ENCODE data around the gene PTPRK. TPM values are rescaled to one million over a fixed set of nuclear protein-coding genes. Genes with fewer than 3 reads are reported as not detected.

PTPRK gene
- total RNA-seq, 4 donors from 2014 or later = 88.0 to 187 (median 136) TPM

- Histone ChIP-seq H3K9me3 (no peaks in the 10 kb centered on the region), H3K4me3 (no peak overlapping the region), H3K4me1 (no peaks in the 10 kb centered on the region), H3K27ac (no peak overlapping the region), H3K36me3 (peaks cover 0 to 9% (median 0%) of the 10 kb centered on the region in 4 donors), H3K27me3 (no peaks in the 10 kb centered on the region)
- no peak for DNase-seq
- intact Hi-C loops (cut with DNase I; ENCODE audit: low total_unique reads) (no loop called here), in situ Hi-C loops (cut with MboI; ENCODE audit: low pct_ligation_motif_present in 1 of 4, low pct_unique_long_range_greater_than_20kb in 1 of 4, low sequenced_read_pairs in 3 of 4) (no loop called here)
- 91 to 94% methylated on average over 2 of the region's 2 CpGs for WGBS, 2 donors (ENCODE audit: low coverage in 1 of 2)
- no peak for TF ChIP-seq POLR2A (IDR thresholded peaks at IDR 0.05)
- no peak for TF ChIP-seq CTCF (IDR thresholded peaks at IDR 0.05)
- no peak for TF ChIP-seq EP300 (IDR thresholded peaks at IDR 0.05; ENCODE audit: low read depth)
- TF ChIP-seq POLR2AphosphoS5 (IDR thresholded peaks at IDR 0.05) = no peak
These were observed 445.8 kb downstream of the PTPRK start for GRCh38 chr6:128074567-128074966.

GRCh38 chr6:128073389-128073788 lies 447.0 kb downstream of the PTPRK start:
- no peak for TF ChIP-seq POLR2A (IDR thresholded peaks at IDR 0.05)
- TF ChIP-seq CTCF (IDR thresholded peaks at IDR 0.05) = no peak
- TF ChIP-seq EP300 (IDR thresholded peaks at IDR 0.05; ENCODE audit: low read depth) = no peak
- no peak for TF ChIP-seq POLR2AphosphoS5 (IDR thresholded peaks at IDR 0.05)
- DNase-seq = no peak
- Histone ChIP-seq H3K9me3 (no peaks in the 10 kb centered on the region), H3K4me3 (no peak overlapping the region), H3K4me1 (no peaks in the 10 kb centered on the region), H3K36me3 (peaks cover 0 to 2% (median 0%) of the 10 kb centered on the region in 4 donors), H3K27me3 (no peaks in the 10 kb centered on the region), H3K27ac (no peak overlapping the region)
- in situ Hi-C loops (cut with MboI; ENCODE audit: low pct_ligation_motif_present in 1 of 4, low pct_unique_long_range_greater_than_20kb in 1 of 4, low sequenced_read_pairs in 3 of 4) (no loop called here), intact Hi-C loops (cut with DNase I; ENCODE audit: low total_unique reads) (no loop called here)
- 83 to 95% methylated on average over 1 of the region's 1 CpG for WGBS, 2 donors (ENCODE audit: low coverage in 1 of 2)

GRCh38 chr6:128071212-128071611 lies 449.2 kb downstream of the PTPRK start:
- no peak overlapping the region for H3K4me3 ChIP-seq
- no peaks in the 10 kb centered on the region for H3K27me3 ChIP-seq
- H3K36me3 ChIP-seq = no peaks in the 10 kb centered on the region
- no peaks in the 10 kb centered on the region for H3K4me1 ChIP-seq
- TF ChIP-seq POLR2AphosphoS5 (IDR thresholded peaks at IDR 0.05) = no peak
- no peak for TF ChIP-seq CTCF (IDR thresholded peaks at IDR 0.05)
- no peak for TF ChIP-seq POLR2A (IDR thresholded peaks at IDR 0.05)
- no peak for TF ChIP-seq EP300 (IDR thresholded peaks at IDR 0.05; ENCODE audit: low read depth)
- in situ Hi-C loops (cut with MboI; ENCODE audit: low pct_ligation_motif_present in 1 of 4, low pct_unique_long_range_greater_than_20kb in 1 of 4, low sequenced_read_pairs in 3 of 4) = no loop called here
- 87 to 95% methylated on average over 2 to 3 of the region's 3 CpGs for WGBS, 2 donors (ENCODE audit: low coverage in 1 of 2)
- no peaks in the 10 kb centered on the region for H3K9me3 ChIP-seq
- intact Hi-C loops (cut with DNase I; ENCODE audit: low total_unique reads) = no loop called here
- H3K27ac ChIP-seq = no peak overlapping the region
- DNase-seq = no peak

- WGBS, 2 donors (ENCODE audit: low coverage in 1 of 2) = 58 to 60% methylated on average over 3 of the region's 3 CpGs
- DNase-seq = no peak
These were observed 450.0 kb downstream of the PTPRK start for GRCh38 chr6:128070406-128070805.

GRCh38 chr6:128069188-128069587 lies 451.2 kb downstream of the PTPRK start:
- no peak overlapping the region for H3K4me3 ChIP-seq
- TF ChIP-seq CTCF (IDR thresholded peaks at IDR 0.05) = no peak
- TF ChIP-seq POLR2AphosphoS5 (IDR thresholded peaks at IDR 0.05) = no peak
- intact Hi-C loops (cut with DNase I; ENCODE audit: low total_unique reads) (no loop called here), in situ Hi-C loops (cut with MboI; ENCODE audit: low pct_ligation_motif_present in 1 of 4, low pct_unique_long_range_greater_than_20kb in 1 of 4, low sequenced_read_pairs in 3 of 4) (no loop called here)
- no peaks in the 10 kb centered on the region for H3K36me3 ChIP-seq
- no peaks in the 10 kb centered on the region for H3K9me3 ChIP-seq
- no peaks in the 10 kb centered on the region for H3K4me1 ChIP-seq
- no peaks in the 10 kb centered on the region for H3K27me3 ChIP-seq
- no peak overlapping the region for H3K27ac ChIP-seq
- no peak for DNase-seq
- WGBS, 2 donors (ENCODE audit: low coverage in 1 of 2) = 96 to 100% methylated on average over 2 of the region's 2 CpGs

More at GRCh38 chr6:128070406-128070805, 450.0 kb downstream of the PTPRK start:
- Histone ChIP-seq H3K36me3 (no peaks in the 10 kb centered on the region), H3K4me3 (no peak overlapping the region), H3K27me3 (no peaks in the 10 kb centered on the region), H3K4me1 (no peaks in the 10 kb centered on the region), H3K9me3 (no peaks in the 10 kb centered on the region), H3K27ac (no peak overlapping the region)
- in situ Hi-C loops (cut with MboI; ENCODE audit: low pct_ligation_motif_present in 1 of 4, low pct_unique_long_range_greater_than_20kb in 1 of 4, low sequenced_read_pairs in 3 of 4) (no loop called here), intact Hi-C loops (cut with DNase I; ENCODE audit: low total_unique reads) (no loop called here)
- TF ChIP-seq POLR2AphosphoS5 (IDR thresholded peaks at IDR 0.05) (no peak), EP300 (IDR thresholded peaks at IDR 0.05; ENCODE audit: low read depth) (no peak), POLR2A (IDR thresholded peaks at IDR 0.05) (no peak)

All from transverse colon (tissue), 4 donors.